HL-60 (cell line): Measurements from ENCODE around the gene FYN.
A peak's percentile ranks its signal among the peaks of the same experiment; 100 is the strongest.

ENCODE experiments used
- DNase-seq, 2 experiments: peaks; one replicate each; pipeline ENCODE4 v3.0.0-alpha.2; 2010 to 2020; ENCODE audit warnings: low read depth in 1 of 2, low spot score in 1 of 2
- H3K27ac ChIP-seq: fragments of 250-450 bp; sonication (Bioruptor Pico); replicated peaks from 2 replicates; pipeline ENCODE4 v1.5.1; 2020; ENCODE audit warnings: mild to moderate bottlenecking, moderate library complexity
- H3K27me3 ChIP-seq: fragments of 250-450 bp; sonication (Bioruptor Pico); 2 replicates; pipeline ENCODE4 v1.5.1; 2021; ENCODE audit warnings: mild to moderate bottlenecking, moderate library complexity; ENCODE audit not compliant: insufficient read depth, poor library complexity, severe bottlenecking
- H3K4me3 ChIP-seq: replicated peaks from 2 replicates; pipeline ENCODE4 v1.5.1; 2011; ENCODE audit warnings: mild to moderate bottlenecking, control low read depth, low read length; ENCODE audit not compliant: insufficient read depth
- GABPA ChIP-seq: IDR thresholded peaks from 2 replicates; pipeline ENCODE4 v1.6.1; 2012; ENCODE audit warnings: low read depth
- POLR2AphosphoS5 ChIP-seq: IDR thresholded peaks from 2 replicates; pipeline ENCODE4 v1.6.1; 2012; ENCODE audit warnings: low read depth
- SPI1 ChIP-seq: IDR thresholded peaks from 2 replicates; pipeline ENCODE4 v1.6.1; 2012; ENCODE audit warnings: low read depth, mild to moderate bottlenecking, borderline replicate concordance
- TF ChIP-seq, protein P1 (sequence below): IDR thresholded peaks from one replicate; pipeline ENCODE4 v1.5.1; 2011; ENCODE audit warnings: low read length, control low read depth, inconsistent platforms; ENCODE audit not compliant: insufficient read depth
- TF ChIP-seq, protein P2 (sequence below): IDR thresholded peaks from 2 replicates; pipeline ENCODE4 v1.6.1; 2012; ENCODE audit warnings: low read depth; ENCODE audit not compliant: insufficient replicate concordance

Gene FYN

GRCh38 chr6:111734068-111735061 is 138.9 kb downstream of the FYN start:
- TF ChIP-seq POLR2AphosphoS5 (no peak), GABPA (no peak), SPI1 (no peak)
- TF ChIP-seq, protein P1, sequence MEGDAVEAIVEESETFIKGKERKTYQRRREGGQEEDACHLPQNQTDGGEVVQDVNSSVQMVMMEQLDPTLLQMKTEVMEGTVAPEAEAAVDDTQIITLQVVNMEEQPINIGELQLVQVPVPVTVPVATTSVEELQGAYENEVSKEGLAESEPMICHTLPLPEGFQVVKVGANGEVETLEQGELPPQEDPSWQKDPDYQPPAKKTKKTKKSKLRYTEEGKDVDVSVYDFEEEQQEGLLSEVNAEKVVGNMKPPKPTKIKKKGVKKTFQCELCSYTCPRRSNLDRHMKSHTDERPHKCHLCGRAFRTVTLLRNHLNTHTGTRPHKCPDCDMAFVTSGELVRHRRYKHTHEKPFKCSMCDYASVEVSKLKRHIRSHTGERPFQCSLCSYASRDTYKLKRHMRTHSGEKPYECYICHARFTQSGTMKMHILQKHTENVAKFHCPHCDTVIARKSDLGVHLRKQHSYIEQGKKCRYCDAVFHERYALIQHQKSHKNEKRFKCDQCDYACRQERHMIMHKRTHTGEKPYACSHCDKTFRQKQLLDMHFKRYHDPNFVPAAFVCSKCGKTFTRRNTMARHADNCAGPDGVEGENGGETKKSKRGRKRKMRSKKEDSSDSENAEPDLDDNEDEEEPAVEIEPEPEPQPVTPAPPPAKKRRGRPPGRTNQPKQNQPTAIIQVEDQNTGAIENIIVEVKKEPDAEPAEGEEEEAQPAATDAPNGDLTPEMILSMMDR = no peak
- TF ChIP-seq, protein P2, sequence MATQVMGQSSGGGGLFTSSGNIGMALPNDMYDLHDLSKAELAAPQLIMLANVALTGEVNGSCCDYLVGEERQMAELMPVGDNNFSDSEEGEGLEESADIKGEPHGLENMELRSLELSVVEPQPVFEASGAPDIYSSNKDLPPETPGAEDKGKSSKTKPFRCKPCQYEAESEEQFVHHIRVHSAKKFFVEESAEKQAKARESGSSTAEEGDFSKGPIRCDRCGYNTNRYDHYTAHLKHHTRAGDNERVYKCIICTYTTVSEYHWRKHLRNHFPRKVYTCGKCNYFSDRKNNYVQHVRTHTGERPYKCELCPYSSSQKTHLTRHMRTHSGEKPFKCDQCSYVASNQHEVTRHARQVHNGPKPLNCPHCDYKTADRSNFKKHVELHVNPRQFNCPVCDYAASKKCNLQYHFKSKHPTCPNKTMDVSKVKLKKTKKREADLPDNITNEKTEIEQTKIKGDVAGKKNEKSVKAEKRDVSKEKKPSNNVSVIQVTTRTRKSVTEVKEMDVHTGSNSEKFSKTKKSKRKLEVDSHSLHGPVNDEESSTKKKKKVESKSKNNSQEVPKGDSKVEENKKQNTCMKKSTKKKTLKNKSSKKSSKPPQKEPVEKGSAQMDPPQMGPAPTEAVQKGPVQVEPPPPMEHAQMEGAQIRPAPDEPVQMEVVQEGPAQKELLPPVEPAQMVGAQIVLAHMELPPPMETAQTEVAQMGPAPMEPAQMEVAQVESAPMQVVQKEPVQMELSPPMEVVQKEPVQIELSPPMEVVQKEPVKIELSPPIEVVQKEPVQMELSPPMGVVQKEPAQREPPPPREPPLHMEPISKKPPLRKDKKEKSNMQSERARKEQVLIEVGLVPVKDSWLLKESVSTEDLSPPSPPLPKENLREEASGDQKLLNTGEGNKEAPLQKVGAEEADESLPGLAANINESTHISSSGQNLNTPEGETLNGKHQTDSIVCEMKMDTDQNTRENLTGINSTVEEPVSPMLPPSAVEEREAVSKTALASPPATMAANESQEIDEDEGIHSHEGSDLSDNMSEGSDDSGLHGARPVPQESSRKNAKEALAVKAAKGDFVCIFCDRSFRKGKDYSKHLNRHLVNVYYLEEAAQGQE = no peak
- H3K27ac ChIP-seq = no peak overlapping the region
- H3K4me3 ChIP-seq = no peak overlapping the region
- no peak for DNase-seq
- H3K27me3 ChIP-seq = no peaks in the 10 kb centered on the region

DNA sequence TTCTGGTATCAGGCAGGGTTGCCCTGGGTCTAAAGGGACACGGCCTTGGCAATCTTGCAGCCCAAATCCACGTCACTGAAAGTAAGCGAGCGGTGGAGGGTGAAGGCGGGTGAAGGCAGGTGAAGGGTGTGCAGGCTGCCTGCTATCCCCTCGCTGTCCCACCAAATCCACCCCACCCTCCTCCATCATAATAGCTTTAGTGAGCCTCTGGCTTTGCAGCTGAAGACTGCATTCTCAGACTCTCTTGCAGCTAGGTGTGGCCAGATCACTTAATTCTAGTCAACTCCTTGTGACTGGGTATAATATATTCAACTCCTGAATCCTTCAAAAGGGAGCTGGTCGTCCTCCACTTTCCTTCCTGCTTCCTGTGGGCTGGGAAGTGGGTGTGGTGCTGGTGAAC is 140.9 kb downstream of the FYN start:
- Histone ChIP-seq H3K4me3 (no peak overlapping the region), H3K27me3 (peaks cover 3% of the 10 kb centered on the region), H3K27ac (no peak overlapping the region)
- no peak for DNase-seq
- TF ChIP-seq, protein P2 = no peak

DNA sequence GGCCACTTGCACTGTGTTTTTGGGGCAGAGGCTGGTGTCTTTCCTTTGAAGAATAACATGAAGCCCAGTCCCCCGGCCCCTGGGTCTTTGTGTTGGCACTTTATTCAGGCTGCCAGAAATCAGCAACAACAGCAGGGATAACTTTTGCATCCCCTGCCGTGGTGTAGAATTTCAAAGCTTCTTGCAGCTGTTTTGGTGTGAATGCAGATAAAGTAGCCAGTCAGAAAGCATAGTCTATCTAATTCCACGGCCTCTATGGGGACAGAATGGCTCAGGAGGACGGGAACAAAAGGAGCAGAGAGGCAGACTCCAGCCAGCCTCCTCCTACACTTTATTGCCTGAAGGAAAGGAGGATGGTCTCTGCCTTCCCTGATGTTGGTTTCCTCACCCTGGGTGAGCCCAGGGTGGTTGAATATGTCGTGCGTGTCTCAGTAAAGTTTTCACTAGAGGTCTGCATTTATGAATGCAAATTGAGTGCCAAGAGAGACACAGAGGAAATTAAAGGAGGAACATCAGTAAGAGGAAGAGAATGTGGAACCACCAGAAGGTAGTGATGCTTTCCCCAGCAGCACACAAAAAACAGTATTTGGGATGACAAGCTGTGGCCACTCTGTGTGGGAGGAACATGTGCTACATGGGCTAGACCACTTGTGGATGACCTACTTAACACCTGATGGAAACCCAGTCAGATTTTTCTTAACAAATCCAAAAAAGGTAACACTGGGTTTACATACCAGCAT is 141.6 kb downstream of the FYN start:
- H3K27me3 ChIP-seq = peaks cover 3% of the 10 kb centered on the region
- no peak for TF ChIP-seq GABPA
- TF ChIP-seq SPI1 = peak; percentile 32; the same call in 1 of the 2 replicates
- no peak for TF ChIP-seq POLR2AphosphoS5
- H3K4me3 ChIP-seq = no peak overlapping the region
- no peak for DNase-seq
- H3K27ac ChIP-seq = no peak overlapping the region

DNA sequence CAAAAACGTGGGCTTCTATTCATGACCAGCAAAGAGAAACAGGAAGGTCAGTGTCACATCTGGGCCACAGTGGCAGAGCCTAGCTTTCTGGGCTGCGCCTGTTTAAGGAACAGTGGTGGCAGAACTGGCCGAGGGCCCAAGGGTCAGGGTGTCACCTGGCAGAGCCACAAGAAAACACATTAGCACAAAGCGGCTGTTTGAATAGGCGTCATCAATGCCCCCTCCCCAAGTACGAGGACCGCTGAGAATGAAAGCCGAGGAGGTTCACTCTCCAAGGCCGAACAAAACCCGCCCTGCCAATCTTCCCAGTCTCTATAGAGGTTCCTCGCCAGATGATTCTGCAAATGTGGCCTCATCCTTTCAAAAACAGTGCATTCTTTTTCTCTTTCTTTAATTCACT is 142.4 kb downstream of the FYN start:
- Histone ChIP-seq H3K4me3 (no peak overlapping the region), H3K27ac (no peak overlapping the region), H3K27me3 (peaks cover 3% of the 10 kb centered on the region)
- DNase-seq = no peak
- TF ChIP-seq, protein P1 = no peak
- TF ChIP-seq SPI1 = no peak
- TF ChIP-seq, protein P2 = no peak
- no peak for TF ChIP-seq GABPA
- no peak for TF ChIP-seq POLR2AphosphoS5
